Astrocyte (in vitro differentiated cells and primary cell): ENCODE results near the gene BTBD6.

Experiments
- EZH2 ChIP-seq: IDR thresholded peaks from 2 replicates; pipeline ENCODE4 v1.6.1; 2012; ENCODE audit warnings: mild to moderate bottlenecking, low read length, inconsistent platforms; ENCODE audit not compliant: insufficient read depth
- TF ChIP-seq, protein P1 (sequence below): IDR thresholded peaks from 2 replicates; pipeline ENCODE4 v1.5.1; 2011; ENCODE audit warnings: low read depth, mild to moderate bottlenecking, inconsistent platforms, low read length, moderate library complexity; ENCODE audit not compliant: insufficient read depth

GRCh38 chr14:105279642-105280361, 31.5 kb downstream of the BTBD6 start:
- TF ChIP-seq EZH2: no peak
- TF ChIP-seq, protein P1, sequence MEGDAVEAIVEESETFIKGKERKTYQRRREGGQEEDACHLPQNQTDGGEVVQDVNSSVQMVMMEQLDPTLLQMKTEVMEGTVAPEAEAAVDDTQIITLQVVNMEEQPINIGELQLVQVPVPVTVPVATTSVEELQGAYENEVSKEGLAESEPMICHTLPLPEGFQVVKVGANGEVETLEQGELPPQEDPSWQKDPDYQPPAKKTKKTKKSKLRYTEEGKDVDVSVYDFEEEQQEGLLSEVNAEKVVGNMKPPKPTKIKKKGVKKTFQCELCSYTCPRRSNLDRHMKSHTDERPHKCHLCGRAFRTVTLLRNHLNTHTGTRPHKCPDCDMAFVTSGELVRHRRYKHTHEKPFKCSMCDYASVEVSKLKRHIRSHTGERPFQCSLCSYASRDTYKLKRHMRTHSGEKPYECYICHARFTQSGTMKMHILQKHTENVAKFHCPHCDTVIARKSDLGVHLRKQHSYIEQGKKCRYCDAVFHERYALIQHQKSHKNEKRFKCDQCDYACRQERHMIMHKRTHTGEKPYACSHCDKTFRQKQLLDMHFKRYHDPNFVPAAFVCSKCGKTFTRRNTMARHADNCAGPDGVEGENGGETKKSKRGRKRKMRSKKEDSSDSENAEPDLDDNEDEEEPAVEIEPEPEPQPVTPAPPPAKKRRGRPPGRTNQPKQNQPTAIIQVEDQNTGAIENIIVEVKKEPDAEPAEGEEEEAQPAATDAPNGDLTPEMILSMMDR: no peak
